PFSK-1 (cell line): Measurements from ENCODE around the gene IL13.

Experiments used
- POLR2AphosphoS5 ChIP-seq: IDR thresholded peaks from 2 replicates; pipeline ENCODE4 v1.6.1; 2012; ENCODE audit warnings: low read depth, mild to moderate bottlenecking, control low read depth, low read length, moderate library complexity
- SIN3A ChIP-seq: IDR thresholded peaks from 2 replicates; pipeline ENCODE4 v1.6.1; 2012; ENCODE audit warnings: mild to moderate bottlenecking, low read length, moderate library complexity, borderline replicate concordance; ENCODE audit not compliant: insufficient read depth
- TF ChIP-seq, protein P1 (sequence below), 2 experiments: IDR thresholded peaks; 2 replicates each; pipeline versions ENCODE4 v1.6.1 to v1.8.0; 2011 to 2012; ENCODE audit warnings: low read depth in 2 of 2, low read length in 2 of 2, control low read depth in 1 of 2, inconsistent platforms in 1 of 2, mild to moderate bottlenecking in 1 of 2, moderate library complexity in 1 of 2; ENCODE audit not compliant: insufficient read depth in 1 of 2

DNA sequence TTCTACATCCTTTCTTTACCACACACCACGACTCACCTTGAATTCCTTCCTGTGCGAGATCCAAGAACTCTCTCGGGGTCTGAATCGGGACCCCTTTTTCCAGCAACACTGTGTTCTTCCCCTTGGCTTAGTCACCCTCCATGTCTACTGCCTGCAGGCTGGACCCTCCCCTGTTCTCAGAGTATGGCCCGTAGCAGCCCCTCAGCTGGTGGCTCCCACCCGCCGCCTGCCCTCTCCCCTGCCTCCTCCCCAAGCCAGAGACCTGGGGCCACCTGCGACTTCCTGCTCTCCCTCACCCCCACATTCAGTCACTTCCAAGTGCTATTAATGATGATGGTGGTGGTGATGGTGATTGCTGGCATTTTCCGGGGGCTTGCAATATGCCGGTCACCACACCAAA, 9.3 kb downstream of the IL13 start:
- TF ChIP-seq, protein P1, sequence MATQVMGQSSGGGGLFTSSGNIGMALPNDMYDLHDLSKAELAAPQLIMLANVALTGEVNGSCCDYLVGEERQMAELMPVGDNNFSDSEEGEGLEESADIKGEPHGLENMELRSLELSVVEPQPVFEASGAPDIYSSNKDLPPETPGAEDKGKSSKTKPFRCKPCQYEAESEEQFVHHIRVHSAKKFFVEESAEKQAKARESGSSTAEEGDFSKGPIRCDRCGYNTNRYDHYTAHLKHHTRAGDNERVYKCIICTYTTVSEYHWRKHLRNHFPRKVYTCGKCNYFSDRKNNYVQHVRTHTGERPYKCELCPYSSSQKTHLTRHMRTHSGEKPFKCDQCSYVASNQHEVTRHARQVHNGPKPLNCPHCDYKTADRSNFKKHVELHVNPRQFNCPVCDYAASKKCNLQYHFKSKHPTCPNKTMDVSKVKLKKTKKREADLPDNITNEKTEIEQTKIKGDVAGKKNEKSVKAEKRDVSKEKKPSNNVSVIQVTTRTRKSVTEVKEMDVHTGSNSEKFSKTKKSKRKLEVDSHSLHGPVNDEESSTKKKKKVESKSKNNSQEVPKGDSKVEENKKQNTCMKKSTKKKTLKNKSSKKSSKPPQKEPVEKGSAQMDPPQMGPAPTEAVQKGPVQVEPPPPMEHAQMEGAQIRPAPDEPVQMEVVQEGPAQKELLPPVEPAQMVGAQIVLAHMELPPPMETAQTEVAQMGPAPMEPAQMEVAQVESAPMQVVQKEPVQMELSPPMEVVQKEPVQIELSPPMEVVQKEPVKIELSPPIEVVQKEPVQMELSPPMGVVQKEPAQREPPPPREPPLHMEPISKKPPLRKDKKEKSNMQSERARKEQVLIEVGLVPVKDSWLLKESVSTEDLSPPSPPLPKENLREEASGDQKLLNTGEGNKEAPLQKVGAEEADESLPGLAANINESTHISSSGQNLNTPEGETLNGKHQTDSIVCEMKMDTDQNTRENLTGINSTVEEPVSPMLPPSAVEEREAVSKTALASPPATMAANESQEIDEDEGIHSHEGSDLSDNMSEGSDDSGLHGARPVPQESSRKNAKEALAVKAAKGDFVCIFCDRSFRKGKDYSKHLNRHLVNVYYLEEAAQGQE (IDR thresholded peaks at IDR 0.05; ENCODE audit: insufficient read depth in 1 of 2, low read depth in 2 of 2, low read length in 2 of 2), result no peak
- TF ChIP-seq POLR2AphosphoS5 (no peak), SIN3A (no peak)
